ENCODE data around the gene CLDN19.
A peak's percentile ranks its signal among the peaks of the same experiment; 100 is the strongest.
"Not testable (repeated sequence)": the region's sequence is repeated elsewhere in the genome, so short reads cannot be mapped to it uniquely, and the experiment has no call there.

CLDN19 gene

DNA sequence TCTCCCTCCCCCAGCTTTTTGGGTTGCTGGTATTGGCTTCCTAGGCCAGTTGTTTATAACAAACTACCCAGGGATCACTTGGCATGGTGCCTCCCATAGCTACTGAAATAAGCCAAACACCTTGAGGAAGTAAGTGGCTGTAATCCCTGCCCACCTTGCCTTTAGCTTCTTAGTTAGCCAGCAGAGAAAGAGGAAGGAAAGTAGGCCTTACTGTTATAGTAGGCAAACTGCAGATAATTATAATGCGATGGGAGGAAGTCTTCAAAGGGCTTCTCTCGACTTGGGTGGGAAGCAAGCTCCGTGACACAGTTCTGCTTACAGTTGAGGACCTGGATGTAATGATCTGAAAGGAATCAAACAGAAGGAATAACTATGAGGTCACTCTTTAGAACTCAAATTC lies 18.6 kb upstream of the CLDN19 start:
- no peak for DNase-seq

DNA sequence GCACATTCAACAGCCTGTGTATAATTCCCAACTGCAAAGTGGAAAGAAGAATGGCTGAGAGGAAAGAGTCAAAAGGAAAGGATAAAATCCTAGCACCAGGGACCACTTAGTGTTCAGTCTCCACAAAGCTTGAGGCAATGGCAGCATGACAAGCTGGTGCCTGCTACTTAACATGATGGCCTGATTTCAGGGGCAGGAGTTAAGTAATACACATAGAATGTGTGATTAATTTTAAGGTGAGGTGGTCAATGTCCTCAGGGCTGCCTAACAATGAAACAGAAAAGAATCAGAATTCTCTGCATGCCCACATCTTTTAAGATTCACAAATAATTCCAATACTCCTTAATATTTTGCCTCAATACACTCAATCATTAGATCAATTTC lies 17.8 kb upstream of the CLDN19 start:
- no peak for DNase-seq

DNA sequence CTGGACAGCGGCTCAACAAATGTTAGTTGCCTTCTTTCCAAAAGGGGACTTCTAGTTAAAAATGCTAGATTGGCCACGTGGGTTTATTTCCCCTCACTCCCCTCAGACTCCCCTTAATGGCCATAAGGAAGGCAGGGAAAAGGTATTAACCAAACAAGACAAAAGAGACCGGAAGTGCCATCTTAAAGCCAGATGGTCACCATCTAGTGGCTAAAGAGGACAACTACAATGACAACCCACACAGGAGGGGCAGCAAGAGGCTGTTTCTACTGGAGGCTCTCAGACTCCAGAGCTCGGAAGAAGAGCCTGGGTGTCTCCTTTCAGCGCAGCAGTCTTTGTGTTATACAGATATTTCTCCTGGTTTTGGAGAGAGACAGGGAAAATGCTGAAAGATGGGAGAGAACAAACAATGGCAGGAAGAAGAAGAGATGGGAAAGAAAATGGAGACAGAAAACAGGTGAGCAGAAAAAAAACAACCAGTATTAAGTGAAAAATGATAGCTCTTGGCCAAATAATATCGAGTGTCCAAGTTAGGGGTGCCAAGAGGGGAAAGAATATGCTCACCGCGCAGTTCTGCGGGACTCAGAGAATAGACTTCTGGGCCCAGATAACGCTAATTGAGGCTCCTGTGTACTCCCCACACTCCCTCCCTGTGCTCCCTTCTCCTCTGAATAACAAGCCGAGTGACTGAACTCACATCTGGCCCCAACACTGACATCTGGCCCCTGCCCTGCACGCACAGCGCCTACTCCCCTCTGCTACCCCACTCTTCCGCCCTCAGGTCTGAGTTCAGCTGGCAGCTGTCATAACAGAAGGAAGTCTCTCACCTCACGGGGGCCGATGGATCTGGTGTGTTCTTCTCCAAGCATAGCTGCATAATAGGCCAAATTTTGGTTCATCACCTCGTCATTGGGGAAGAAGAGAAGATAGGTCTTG lies 17.2 kb upstream of the CLDN19 start:
- peak; percentile 42 for DNase-seq

DNA sequence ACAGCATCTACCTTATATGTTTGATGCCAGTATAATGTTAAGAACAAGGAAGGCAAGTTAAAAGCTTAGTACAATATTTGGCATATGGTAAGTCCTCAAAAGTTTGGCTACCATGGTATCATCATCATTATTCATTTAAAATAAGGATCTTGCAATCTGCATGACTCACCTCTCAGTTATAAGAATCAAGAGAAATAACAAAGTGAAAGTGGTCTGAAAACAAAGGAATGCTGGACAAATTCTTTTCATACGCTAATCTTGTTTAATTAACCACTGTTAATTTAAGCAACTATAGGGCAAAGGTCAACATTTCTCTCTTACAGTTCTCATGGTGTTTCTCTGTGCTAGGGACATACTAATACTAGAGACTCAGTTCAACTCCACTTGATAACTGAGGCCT lies 13.0 kb upstream of the CLDN19 start:
- DNase-seq, result no peak

DNA sequence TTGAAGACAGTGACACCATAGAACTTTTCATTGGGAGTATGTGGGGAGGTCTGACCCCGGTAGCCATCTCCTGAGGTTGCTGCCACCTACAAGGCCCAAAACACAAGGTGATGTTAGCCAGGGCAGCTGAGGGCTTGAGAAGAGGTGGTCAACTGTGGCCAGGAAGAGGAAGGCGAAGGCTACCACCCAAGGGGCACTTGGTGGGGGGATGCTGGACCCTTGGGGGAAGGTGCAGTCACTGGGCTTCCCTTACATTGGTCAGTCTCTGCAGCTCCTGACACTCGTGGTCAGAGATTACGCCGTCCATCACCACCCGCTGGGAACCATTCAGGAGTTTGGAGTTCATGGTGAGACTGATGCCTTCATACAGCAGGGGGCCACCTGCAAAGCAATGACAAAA lies 12.2 kb upstream of the CLDN19 start:
- DNase-seq, result no peak

DNA sequence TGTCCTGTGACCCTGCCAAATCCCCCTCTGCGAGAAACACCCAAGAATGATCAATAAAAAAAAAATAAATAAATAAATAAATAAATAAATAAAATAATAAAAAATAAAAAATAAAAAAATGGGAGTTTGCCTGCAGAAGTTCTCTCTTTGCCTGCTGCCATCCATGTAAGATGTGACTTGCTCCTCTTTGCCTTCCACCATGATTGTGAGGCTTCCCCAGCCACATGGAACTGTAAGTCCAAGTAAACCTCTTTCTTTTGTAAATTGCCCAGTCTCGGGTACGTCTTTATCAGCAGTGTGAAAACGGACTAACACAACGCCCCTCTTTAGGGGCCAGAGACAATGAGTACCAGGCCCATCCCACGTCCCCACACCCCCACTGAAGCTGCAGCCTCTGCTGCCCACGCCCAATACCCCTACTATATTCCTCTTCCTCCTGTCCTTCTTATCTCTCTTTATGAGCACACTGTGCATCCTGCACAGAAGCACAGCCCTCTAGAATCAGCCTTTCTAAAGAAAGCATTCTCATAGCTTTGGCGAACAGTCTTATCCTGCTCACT lies 11.6 kb upstream of the CLDN19 start:
- not testable (repeated sequence) for DNase-seq

DNA sequence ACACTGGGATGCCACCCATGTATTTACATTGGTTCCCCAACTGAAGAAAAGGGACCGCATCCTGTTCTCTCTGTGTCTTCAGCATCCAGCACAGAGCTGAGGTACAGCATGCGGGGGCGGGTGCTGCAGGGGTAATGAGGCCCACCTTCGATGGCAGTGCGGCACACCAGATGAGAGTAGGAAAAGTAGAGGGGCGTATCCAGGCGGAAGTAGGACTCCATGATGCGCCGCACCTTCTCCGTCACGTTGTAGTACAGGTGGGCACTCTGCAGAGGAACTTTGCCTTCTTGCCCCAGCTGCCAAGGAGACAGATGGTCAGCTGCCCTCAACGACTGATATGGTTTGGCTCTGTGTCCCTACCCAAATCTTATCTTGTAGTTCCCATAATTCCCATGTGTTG lies 10.0 kb upstream of the CLDN19 start:
- no peak for DNase-seq

DNA sequence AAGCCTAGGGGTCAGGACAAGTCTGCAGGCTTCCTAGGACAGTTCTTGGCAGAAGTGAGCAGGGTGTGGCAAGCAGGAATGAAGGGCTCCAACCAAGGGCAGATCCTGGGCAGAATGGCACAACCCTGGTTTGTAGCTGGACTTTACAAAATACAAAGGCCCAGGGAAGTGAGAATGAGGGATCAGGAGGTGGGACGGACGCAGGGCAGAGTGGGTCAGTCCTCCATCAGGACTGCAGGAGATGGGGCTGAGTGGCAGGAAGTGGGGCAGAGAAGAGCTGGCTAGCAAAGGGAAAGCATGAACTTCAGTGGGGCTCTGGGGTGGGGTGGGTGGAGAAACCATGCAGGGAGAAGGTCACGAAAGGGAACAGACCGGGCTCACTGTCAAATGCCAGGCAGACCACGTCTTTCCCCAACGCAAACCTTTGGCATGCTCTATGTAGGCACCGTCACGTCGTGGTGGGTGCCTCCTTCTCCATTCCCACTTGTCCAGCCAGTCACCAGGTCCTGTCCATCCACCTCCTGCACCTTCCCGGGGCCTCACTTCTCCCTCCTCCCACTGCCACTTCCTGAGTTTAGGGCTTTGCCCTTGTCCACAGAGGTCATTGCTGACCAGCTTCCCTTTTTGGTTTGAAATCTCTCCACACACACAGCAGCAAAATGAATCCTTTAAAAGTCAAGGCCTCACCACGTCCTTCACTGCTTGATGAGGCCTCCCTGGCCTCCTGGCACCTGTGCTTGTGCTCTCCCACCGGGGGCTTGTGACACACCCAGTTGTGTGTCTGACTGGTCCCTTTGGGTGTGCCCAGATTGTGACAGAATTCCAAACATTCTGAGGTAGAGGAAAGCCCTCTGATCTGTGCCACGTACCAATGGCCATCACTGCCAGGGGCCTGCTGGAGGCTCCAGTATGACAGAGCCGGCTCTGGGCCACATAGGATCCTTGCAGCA lies 8.7 kb upstream of the CLDN19 start:
- no peak for DNase-seq

DNA sequence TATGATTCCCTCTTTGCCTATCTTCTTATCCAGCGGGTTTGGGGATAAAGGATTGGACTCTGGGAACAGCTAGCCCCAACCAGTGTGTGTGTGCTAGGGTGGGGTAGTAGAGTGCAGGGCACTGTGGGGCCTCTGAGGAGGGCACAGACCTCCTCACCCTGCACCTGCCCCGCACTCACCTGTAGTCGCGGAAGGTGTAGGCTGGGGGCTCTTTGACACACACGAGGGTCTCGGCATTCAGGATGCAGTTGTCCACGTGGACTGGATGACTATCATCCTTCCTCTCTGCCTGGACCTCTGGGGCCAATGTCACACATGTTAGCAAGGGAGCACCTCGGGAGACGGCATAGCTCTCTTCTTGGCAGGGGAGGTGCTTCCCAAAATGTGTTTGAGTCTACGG lies 8.0 kb upstream of the CLDN19 start:
- no peak for DNase-seq

DNA sequence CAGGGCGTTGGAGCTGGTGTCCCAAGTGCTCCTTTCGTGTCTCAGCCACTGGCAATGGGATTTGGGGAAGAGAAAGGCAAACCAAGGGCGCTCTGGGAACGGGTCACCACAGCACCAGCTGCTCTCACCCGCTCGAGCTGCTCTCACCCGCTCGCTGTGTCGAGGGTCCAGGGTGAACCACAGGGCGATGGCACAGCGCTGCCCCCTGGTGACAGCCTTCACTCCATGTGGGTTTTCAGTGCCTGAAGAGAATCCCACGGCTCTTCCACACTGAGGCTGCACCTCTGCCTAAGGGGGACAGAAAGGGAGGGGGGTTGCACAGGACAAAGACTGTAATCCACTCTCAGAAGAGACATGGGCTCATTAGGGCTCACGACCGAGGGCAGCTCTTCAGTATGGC lies 7.1 kb upstream of the CLDN19 start:
- peak; percentile 33 for DNase-seq

DNA sequence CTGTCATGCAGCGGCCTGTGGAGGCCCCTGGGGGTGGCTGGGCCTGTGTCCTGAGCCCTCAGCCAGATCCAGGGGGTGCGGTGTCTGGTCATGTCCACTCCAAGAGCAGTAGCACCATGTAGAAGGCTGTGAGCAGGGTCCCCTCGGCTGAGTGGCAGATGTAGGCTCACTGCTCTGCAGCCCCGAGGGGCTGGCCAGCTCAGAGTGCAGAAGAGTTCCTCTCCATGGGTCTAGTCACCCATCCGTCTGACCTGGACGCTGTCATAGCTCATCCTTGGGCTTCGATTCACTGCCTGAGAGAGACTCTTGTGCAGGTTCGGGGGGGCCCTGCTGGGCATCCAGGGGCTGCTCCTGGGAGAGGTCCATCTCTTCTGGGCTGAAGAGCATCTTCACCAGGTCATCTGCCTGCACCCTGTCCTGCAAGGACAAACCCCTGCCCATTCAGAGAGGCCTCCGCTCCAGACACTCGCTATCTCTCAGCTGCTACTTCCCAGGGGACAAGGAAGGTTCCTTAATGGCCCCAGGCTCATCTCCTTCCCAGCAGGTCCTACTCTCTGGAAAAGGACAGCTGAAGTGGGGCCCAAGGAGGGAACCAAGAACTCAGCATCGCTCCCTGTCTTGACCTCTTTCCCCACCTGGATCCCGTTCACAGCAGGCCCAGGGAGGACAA lies 6.5 kb upstream of the CLDN19 start:
- no peak for DNase-seq

DNA sequence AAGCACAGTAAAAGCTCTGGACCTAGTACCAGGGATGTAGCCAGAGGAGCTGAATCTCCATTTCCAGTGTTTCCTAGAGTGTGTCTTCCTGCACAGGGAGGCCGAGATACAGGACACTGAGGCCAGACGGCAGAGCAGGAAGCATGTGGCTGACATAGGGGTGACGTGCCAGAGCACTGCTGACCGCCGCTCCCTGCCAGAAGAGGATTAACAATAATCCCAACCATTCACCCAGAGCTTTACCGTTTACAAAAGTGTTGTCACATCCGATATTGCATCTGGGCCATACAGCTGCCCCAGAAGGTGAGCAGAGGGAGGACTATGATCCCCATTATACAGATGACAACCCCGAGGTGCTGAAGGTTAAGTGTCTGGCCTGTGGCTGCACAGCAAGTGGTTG lies 5.8 kb upstream of the CLDN19 start:
- no peak for DNase-seq

DNA sequence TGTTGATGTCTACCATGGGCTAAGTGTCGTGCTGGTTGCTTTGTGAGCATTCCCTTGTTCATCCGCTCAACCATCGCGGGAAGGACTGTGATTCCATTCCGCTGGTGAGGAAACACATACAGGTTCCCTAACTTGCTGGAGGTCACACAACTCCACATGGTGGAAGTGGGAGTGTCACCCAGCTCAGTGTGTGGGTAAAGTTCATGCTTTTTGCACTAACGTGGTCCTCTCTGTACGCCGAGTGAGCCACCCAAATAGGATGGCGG lies 4.0 kb upstream of the CLDN19 start:
- DNase-seq, result no peak

DNA sequence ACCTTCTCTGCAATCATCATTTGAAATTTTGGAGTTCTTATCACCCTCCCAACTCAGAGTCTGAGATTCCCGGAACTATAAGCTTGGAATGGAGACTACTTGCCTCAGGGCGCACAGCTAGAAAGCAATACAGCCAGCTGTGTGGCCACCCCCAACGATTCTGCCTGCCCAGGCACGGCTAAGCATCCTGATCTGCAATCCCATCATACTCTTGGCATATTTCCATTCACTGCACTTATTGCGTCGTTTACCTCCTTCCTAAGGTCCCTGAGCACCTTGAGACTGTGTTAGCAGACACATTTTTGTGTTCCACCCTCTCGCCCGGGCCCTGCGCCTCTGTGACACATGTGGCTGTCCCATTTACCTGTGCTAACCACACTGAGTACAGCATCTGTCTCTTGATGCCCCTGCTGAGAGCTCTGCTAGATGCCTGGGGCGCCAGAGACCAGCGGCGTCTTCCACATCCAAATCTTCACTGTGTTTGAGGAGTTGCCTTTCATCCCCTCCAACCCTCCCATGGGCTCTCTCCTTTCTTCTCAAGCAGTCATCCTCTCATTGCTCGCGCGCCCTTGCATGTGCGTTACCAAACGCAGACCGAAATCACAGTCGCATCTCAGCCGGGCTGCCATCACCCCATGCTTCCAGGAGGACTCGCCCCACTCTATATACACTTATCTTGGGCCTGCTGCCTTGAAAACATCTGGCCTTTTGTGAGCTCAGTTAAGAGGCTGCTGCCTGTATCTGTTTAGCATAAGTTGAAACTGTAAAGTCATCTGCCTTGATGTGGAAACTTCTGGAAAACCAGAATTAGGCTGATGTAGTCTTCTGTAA lies 3.5 kb upstream of the CLDN19 start:
- DNase-seq, result no peak

DNA sequence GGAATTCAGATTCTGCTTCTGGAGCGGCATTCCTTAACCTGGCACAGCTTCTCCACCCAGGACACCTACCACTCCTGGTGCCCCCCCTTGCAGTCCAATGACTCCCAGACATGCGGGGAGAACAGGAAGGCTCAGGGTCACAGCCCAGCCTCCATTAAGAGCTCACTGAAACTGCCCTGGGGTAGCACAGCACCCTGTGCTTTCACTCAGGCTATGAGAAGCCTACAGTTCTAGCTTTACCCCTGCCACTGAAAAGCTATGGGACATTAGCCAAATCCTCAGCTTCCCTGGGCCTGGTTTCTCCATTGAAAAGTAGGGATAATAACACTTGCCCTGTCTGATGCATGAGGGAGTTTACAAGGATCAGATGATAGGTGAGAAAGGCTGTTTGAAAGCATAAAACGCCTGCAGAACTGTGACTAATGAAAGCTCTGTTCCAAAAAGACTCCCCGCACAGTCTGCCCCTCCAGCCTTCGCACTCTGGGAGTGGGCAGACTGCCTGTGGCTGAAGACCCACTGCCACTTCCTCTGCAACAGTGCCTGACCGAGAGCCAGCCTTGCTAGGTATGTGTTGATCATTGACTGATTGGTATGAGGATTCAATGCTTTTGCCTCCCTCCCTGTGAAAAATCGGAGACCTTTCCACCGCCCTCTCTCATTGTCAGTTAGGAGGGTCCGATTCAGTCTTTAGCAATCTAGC lies 2.7 kb upstream of the CLDN19 start:
- no peak for DNase-seq

DNA sequence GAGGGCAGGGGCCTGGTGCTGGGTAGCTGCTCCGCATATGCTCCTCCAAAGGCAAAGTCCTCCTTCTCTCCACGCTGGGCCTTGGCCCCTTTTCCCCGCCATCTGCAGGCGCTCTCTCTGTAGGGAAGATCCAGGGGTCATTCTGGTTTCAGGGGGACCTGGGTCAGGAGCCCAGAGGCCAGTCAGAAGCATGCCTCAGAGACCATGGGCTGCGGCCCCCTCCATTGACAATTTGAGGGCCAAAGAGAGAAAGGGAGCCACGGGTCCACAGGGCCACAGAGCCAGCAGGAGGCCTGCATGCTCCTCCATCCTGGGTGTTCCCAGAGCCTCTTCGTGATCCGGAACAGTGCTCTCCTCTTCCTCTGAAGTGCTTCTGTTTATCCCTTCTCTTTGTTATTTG lies 2.1 kb upstream of the CLDN19 start:
- no peak for DNase-seq

DNA sequence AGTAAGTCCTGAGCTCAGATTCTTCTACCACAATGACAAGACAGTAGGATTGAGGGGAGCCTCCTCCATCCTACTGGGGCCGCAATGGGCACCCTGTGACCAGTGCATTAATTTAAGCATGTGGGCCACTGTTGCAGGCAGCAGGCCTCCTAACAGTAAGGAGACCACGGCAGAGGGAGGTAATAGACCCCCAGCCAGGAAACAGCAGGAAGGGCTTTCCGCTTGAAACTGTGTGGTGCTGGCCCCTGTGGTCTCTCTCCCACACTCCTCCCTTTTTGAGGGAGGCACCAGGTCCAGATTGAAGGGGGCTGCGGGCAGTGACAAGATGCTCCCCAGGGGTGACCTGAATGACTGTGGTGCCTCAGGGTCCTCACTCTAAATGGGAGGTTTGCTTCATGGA lies 1.7 kb upstream of the CLDN19 start:
- no peak for DNase-seq

DNA sequence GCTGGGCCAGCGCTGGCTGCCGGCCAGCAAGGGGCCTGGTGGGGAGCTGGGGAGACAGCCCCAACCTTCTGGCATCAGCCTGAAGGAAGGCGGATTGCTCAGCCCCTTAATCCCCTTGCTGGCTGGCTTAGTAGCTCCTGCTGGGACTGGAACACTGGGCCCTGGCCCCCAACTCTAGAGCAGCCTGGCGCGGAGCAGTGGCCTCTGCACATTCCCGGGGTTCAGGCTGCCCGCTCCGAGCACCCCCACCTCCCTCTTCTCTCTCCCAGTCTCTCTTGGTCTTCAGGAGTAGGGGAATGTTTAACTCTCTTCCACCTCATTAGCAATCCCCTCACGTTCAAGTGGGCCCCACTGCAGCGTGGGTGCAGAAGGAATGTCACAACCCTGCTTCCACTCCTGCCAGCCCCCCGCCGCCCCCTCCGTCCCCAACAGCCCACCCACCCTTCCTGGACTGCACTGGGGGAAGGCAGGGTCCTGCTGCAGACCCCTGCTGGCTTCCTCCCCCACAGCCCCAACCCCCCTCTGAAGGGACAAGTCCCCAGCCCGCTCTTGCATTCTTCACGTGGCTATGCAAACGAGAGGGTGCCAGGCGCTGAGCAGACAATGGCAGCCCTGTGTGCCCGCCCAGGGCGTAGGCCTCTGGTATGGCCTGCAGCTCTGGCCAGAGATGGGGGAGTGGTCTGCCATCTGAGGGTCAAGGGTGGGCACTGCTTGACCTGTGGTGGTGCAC lies 980 bp upstream of the CLDN19 start:
- DNase-seq, result no peak

DNA sequence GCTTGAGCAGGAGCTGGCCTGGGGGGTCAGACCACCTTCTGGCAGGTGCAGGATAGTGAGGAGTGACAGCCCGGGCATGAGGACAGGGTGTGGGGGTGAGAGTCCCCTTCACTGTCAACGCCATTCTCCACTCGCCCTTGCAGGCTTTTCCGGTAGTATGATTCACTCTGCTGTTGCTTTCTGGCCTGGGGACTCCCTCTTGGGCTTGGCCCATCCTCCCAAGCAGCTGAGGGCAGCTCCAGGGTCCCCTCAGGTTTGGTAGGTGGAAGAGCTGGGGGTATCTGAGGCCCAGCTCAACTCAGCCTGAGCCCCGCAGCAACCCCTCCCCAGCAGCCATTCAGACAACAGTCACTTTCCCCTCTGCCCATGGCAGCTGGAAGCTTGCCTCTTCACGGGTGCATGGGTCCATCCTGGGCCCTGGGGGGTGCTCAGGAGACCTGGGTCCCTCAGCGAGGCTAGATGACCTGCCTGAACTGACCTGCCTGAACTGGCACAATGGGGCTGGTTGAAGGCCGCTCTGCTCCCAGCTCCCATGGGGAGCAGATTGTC lies 1.3 kb downstream of the CLDN19 start:
- no peak for DNase-seq

DNA sequence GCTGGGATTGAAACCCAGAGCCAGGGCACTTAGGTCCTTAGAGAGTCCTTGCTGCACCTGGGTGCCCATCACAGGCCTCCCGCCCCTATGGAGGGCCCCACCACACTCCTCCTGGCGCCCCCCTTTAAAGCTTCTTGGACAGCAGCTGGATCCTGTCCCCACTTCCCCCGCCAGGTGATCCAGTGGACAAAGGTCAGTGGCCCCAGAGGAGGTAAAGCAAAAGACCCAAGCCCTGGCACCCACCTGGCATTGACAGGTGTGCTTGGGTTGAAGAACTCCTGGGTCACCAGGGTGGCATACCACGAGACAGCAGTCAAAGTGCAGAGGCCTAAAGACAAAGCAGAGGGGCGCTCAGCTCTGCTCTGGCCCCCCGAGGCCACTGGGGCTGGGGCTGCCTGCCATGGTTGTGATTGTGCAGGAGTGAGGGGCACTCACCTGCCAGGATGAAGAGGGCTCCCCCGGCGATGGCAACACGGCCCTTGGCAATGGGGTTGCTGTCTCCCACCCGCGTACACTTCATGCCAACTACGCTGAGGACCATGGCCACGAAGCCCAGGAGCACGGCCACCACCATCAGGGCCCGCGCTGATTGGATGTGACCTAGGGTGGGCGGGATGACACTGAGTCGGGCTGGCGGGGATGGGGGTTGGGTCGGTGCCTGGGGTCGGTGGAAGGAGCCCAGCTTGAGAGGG lies 1.9 kb downstream of the CLDN19 start:
- DNase-seq, result no peak

Measured in activated CD4-positive, alpha-beta T cell treated with anti-CD3 and anti-CD28 coated beads, Interleukin-2, Interleukin-6, amounts not matched to agents 100 ng/mL and 50 ng/mL, durations not matched to agents 16 hours and 8 hours (primary cell).